ENCODE results near the gene TCEANC2. TPM values are rescaled to one million over a fixed set of nuclear protein-coding genes. Genes with fewer than 3 reads are reported as not detected.

Gene TCEANC2
- total RNA-seq, 1 donor from 2014 or later = 0.64 TPM

DNA sequence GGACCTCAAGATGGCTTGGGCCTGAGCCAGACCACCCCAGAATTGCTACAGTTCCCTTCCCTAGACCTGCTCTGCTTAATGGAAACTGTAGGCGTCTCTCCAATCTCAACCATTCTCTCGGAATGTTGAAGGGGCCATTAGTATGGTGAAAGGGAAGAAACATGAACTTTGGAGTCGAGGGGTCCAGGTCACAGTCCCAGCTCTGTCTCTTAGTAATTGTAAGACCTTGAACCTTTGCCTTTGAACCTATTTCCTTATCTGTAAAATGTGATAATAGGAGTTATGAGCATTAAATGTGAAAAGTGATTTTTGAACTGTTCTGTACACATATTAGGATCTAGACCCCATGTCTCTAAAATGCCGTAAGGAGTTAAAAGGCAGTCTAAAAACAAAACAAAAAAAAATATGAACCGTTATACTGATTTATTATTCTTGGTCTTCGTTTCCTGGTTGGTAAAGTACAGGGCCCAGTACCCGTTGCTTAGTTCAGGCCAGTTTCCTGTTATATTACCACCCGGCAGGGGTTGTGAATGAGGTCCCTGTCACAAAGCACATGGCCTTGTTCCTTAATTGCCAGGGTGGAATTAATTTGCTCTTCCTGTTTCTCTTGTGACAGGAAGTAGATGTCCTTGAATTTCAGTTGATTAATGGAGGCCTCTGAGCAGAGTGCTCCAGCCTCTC lies 42.3 kb downstream of the TCEANC2 start:
- Histone ChIP-seq H3K4me3 (no peak overlapping the region), H3K27me3 (no peaks in the 10 kb centered on the region), H3K27ac (no peak overlapping the region), H3K4me1 (no peaks in the 10 kb centered on the region), H3K9me3 (no peaks in the 10 kb centered on the region), H3K36me3 (peaks cover 0 to 3% of the 10 kb centered on the region in 2 donors)
- TF ChIP-seq, protein P1, sequence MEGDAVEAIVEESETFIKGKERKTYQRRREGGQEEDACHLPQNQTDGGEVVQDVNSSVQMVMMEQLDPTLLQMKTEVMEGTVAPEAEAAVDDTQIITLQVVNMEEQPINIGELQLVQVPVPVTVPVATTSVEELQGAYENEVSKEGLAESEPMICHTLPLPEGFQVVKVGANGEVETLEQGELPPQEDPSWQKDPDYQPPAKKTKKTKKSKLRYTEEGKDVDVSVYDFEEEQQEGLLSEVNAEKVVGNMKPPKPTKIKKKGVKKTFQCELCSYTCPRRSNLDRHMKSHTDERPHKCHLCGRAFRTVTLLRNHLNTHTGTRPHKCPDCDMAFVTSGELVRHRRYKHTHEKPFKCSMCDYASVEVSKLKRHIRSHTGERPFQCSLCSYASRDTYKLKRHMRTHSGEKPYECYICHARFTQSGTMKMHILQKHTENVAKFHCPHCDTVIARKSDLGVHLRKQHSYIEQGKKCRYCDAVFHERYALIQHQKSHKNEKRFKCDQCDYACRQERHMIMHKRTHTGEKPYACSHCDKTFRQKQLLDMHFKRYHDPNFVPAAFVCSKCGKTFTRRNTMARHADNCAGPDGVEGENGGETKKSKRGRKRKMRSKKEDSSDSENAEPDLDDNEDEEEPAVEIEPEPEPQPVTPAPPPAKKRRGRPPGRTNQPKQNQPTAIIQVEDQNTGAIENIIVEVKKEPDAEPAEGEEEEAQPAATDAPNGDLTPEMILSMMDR (IDR thresholded peaks at IDR 0.05) = no peak
- intact Hi-C loops (cut with DNase I) = no loop called here
- DNase-seq (ENCODE audit: low spot score in 2 of 2) = no peak

DNA sequence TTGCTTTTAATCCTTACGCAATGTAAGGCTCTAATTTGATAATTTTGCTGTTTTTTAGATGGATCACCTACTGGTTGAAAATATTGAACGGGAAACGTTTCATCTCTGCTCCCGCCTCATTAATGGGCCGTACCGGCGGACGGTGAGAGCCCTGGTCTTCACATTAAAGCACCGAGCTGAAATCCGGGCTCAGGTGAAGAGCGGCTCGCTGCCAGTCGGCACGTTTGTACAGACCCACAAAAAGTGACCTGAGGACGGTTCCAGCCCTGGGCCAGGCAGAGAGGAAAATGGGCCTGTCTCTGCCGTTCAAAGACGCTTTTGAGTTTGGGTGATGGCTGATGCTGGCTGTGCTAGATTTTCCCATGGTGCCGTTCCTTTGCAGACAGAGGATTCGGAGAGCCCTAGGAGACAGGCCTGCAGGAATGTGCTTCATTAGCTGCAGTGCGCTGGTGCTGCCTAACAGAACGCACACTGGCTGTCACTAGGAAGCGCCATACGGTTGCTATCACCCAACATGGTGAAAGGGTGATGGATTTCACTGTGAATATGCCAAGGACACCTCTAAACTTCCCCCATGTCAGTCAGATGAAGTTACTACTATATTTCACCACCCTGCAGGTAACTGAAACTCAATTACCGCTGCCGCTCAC lies 42.9 kb downstream of the TCEANC2 start:
- no peaks in the 10 kb centered on the region for H3K4me1 ChIP-seq
- TF ChIP-seq, protein P1 (IDR thresholded peaks at IDR 0.05) = no peak
- intact Hi-C loops (cut with DNase I) = no loop called here
- no peak for DNase-seq (ENCODE audit: low spot score in 2 of 2)
- no peaks in the 10 kb centered on the region for H3K27me3 ChIP-seq
- H3K4me3 ChIP-seq = no peak overlapping the region
- H3K27ac ChIP-seq = no peak overlapping the region
- peaks cover 0 to 3% of the 10 kb centered on the region in 2 donors for H3K36me3 ChIP-seq
- H3K9me3 ChIP-seq = no peaks in the 10 kb centered on the region

DNA sequence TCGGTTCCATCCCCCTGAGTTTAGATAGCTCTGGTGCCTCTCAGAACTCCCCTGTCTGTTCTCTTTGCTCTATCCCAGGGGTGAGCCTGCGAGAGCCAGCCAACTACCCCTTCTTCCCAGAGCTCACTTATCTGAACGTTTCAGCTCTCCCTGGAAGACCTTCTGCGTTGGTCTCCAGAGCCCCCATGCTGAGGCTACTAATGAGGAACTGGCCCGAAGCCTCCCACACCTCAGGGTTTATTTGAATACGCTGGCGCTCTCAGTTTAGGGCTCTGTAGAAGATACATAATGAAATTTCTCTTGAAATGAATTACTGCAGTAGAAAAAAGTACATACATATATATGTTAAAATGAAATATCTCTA lies 43.5 kb downstream of the TCEANC2 start:
- H3K4me3 ChIP-seq = no peak overlapping the region
- no peaks in the 10 kb centered on the region for H3K27me3 ChIP-seq
- peaks cover 0 to 3% of the 10 kb centered on the region in 2 donors for H3K36me3 ChIP-seq
- H3K4me1 ChIP-seq = no peaks in the 10 kb centered on the region
- H3K9me3 ChIP-seq = no peaks in the 10 kb centered on the region
- TF ChIP-seq, protein P1 (IDR thresholded peaks at IDR 0.05) = no peak
- H3K27ac ChIP-seq = no peak overlapping the region
- no peak for DNase-seq (ENCODE audit: low spot score in 2 of 2)
- intact Hi-C loops (cut with DNase I) = no loop called here

DNA sequence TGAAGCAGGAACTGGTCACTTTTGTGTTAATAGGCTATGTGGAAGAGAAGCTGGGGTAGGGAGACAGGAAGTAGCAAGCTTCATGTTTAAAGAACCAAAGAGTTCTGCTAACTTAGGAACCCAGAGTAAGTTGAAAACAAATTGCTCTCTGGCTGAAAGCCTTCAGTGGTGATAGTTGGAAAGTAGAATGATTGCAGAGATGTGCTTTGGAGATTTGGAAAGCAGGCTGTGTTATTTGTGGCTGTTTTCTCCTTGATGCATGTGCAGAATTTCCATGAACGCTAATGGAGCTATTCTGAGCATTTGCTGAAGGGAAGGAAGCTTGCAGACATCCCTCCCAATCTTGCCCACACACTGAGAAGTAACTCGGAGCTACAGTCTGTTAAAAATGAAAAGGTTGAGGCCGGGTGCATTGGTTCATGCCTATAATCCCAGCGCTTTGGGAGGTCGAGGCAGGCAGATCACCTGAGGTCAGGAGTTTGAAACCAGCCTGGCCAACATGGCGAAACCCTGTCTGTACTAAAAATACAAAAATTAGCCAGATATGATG lies 45.7 kb downstream of the TCEANC2 start:
- H3K4me1 ChIP-seq = no peaks in the 10 kb centered on the region
- no peak for DNase-seq (ENCODE audit: low spot score in 2 of 2)
- H3K27me3 ChIP-seq = no peaks in the 10 kb centered on the region
- H3K27ac ChIP-seq = no peak overlapping the region
- peaks cover 0 to 3% of the 10 kb centered on the region in 2 donors for H3K36me3 ChIP-seq
- TF ChIP-seq, protein P1 (IDR thresholded peaks at IDR 0.05) = no peak
- intact Hi-C loops (cut with DNase I) = no loop called here
- H3K9me3 ChIP-seq = no peaks in the 10 kb centered on the region
- H3K4me3 ChIP-seq = no peak overlapping the region

DNA sequence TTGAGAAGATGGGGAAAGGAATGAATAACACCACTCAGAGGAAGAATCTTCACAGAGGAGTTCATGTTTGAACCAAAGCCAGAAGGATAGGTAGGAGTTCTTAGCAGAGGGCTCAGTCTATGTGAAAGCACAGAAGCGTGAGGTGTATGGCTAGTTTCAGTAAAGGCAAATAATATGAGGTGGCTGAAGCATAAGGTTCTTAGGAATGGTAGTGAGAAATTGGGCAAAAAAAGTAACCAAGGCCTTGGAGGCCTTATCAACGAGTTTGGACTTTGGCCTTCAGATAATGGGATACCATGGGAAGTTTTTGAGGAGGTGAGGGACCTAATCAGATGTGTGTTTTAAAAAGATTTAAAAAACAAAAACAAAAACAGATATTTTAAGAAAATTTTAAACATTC lies 47.1 kb downstream of the TCEANC2 start:
- Histone ChIP-seq H3K9me3 (no peaks in the 10 kb centered on the region), H3K27ac (no peak overlapping the region), H3K36me3 (peaks cover 0 to 3% of the 10 kb centered on the region in 2 donors), H3K4me3 (no peak overlapping the region), H3K27me3 (no peaks in the 10 kb centered on the region), H3K4me1 (no peaks in the 10 kb centered on the region)
- TF ChIP-seq, protein P1 (IDR thresholded peaks at IDR 0.05) = no peak
- intact Hi-C loops (cut with DNase I) = no loop called here
- no peak for DNase-seq (ENCODE audit: low spot score in 2 of 2)
